Memory B cell (primary cell): ENCODE measurements around the gene REC114.
"Not testable (repeated sequence)": the region's sequence is repeated elsewhere in the genome, so short reads cannot be mapped to it uniquely, and the experiment has no call there.

Experiments
- ATAC-seq: fragments of 150-1000 bp; cut with Tn5 transposase; 2 replicates; pipeline ENCODE4 v1.10.0; 2021; ENCODE audit warnings: low read depth, mild to moderate bottlenecking, moderate library complexity
- DNase-seq, 2 donors: peaks; one replicate each; pipeline ENCODE4 v3.0.0; 2022; ENCODE audit warnings: low spot score in 2 of 2
- H3K27ac Mint-ChIP-seq: one replicate; pipeline ENCODE4 v1.8.0; 2022; ENCODE audit warnings: mild to moderate bottlenecking, moderate library complexity, mixed read lengths
- H3K27me3 Mint-ChIP-seq: one replicate; pipeline ENCODE4 v1.8.0; 2022; ENCODE audit warnings: mixed read lengths
- H3K36me3 Mint-ChIP-seq: one replicate; pipeline ENCODE4 v1.8.0; 2022; ENCODE audit warnings: mild to moderate bottlenecking, mixed read lengths
- H3K4me1 Mint-ChIP-seq: one replicate; pipeline ENCODE4 v1.8.0; 2022; ENCODE audit warnings: mixed read lengths
- H3K4me3 Mint-ChIP-seq: one replicate; pipeline ENCODE4 v1.8.0; 2022; ENCODE audit warnings: mild to moderate bottlenecking, moderate library complexity, mixed read lengths
- H3K9me3 Mint-ChIP-seq: one replicate; pipeline ENCODE4 v1.8.0; 2022; ENCODE audit warnings: mixed read lengths

REC114 gene

DNA sequence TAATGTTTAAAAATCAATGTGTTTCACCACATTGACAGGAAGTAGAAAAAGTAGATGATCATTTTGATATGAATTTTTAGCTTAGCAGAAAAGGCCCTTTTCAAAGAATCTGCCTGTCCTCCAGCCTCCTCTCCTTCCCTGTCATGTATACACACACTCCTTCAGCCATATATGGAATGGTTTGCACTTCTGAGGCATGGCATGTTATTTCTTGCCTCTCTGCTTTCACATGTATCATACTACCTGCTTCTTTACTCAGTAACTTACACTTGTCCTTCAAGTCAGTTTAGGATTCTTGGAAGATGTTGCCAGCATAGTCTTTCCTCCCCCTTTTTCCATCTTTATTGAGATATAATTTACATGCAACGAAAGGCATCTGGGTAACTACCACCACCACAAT lies 79.0 kb downstream of the REC114 start:
- Mint-ChIP-seq H3K9me3 (peaks cover 1% of the 10 kb centered on the region), H3K27ac (no peak overlapping the region), H3K36me3 (no peaks in the 10 kb centered on the region), H3K27me3 (peaks cover 2% of the 10 kb centered on the region), H3K4me1 (no peaks in the 10 kb centered on the region), H3K4me3 (no peak overlapping the region)
- DNase-seq = no peak
- no peak for ATAC-seq

DNA sequence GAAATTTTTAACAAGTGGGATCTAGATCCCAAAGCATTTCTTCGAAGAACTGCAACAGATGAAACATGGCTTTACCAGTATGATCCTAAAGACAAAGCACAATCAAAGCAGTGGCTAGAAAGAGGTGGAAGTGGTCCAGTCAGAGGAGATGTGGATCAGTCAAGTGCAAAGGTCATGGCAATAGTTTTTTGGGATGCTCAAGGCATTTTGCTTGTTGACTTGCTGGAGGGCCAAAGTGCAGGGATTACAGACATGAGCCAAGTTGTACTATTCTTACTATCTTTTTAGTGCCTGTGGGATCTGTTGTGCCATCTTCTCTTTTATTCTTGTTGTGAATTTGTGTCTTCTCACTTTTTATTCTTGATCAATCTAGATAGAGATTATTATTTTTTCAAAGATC lies 82.0 kb downstream of the REC114 start:
- Mint-ChIP-seq H3K36me3 (no peaks in the 10 kb centered on the region), H3K27me3 (peaks cover 2% of the 10 kb centered on the region), H3K27ac (no peak overlapping the region), H3K9me3 (peaks cover 1% of the 10 kb centered on the region), H3K4me3 (no peak overlapping the region), H3K4me1 (no peaks in the 10 kb centered on the region)
- no peak for ATAC-seq
- no peak for DNase-seq

DNA sequence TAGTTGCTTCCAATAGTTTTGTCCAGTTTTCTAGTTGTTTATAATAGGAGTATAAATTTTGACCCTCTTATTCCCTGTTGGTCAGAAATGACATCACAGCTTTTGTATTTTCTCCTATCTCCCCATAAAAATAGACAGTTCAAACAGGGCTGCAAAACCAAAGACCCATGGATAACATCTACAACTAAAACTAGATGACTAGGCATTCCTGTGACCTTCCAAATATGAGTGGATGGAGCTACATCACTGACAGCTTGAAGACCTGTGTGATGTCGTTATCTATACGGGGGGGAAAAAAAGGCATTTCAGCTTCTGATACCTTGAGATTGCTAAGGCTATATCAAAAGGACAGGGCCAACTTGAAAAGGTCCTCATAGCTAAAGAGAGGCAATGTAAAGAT lies 84.6 kb downstream of the REC114 start:
- H3K9me3 Mint-ChIP-seq = peaks cover 1% of the 10 kb centered on the region
- H3K27me3 Mint-ChIP-seq = no peaks in the 10 kb centered on the region
- peaks cover 7% of the 10 kb centered on the region for H3K36me3 Mint-ChIP-seq
- no peaks in the 10 kb centered on the region for H3K4me1 Mint-ChIP-seq
- DNase-seq (no peak), ATAC-seq (no peak)
- H3K27ac Mint-ChIP-seq = no peak overlapping the region
- no peak overlapping the region for H3K4me3 Mint-ChIP-seq

DNA sequence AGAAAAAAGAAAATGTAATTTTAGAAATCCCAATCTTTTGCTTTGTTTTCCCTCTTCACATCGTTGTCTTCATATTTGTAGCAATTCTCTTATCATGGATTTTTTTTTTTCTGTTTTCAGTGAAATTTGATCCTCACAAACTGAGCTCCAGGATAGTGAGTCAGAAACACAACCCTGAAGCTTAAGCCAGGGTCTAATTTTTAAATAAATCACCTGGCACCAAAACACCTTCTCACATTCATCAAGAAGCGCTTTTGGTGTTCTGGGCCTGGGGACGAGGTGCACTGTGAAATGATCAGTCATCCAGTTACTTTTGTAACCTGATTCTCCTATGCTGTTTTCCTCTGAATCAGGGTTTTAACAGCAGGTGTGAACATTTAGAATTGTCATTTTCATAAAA lies 87.7 kb downstream of the REC114 start:
- Mint-ChIP-seq H3K27me3 (no peaks in the 10 kb centered on the region), H3K4me1 (no peaks in the 10 kb centered on the region), H3K4me3 (no peak overlapping the region), H3K27ac (no peak overlapping the region), H3K9me3 (no peaks in the 10 kb centered on the region), H3K36me3 (peaks cover 7% of the 10 kb centered on the region)
- ATAC-seq (no peak), DNase-seq (no peak)

DNA sequence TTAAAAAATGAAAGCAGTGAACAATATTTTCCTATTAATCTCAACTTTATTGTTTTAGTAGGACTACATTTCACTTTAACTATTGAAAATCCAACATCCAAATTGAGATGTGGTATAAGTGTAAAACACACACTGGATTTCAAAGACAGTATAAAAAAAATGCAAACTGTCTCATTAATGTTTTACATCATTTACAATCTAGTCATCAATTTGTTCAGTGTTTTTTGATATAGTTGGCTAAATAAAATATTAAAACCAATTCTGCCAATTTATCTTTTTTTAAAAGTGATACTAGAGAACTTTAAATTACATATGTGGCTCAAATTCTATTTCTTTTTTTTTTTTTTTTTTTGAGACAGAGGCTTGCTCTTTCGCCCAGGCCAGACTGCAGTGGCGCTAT lies 95.2 kb downstream of the REC114 start:
- Mint-ChIP-seq H3K27me3 (no peaks in the 10 kb centered on the region), H3K9me3 (no peaks in the 10 kb centered on the region), H3K27ac (no peak overlapping the region), H3K36me3 (no peaks in the 10 kb centered on the region), H3K4me1 (no peaks in the 10 kb centered on the region), H3K4me3 (no peak overlapping the region)
- no peak for ATAC-seq
- no peak for DNase-seq

DNA sequence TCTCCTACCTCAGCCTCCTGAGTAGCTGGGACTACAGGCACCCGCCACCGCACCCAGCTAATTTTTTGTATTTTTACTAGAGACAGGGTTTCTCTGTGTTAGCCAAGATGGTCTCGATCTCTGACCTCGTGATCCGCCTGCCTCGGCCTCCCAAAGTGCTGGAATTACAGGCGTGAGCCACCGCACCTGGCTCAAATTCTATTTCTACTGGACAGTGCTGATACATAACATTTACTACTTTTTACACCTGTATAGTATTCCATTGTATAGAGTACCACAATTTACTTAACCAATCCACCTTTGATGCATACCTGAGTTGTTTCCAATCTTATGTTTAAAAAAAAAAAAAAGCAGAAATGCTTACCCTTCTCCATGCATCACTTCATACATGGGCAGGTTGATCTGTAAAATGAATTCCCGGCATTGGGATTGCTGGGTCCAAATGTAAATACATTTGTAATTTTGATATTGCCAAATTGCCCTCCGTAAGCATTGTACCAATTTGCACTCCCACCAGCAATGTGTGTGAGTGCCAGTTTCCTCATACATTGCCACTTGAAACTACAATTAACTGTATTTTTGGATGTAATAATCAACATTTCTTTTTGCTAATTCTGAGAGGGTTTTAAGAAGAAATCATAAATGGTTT lies 95.7 kb downstream of the REC114 start:
- Mint-ChIP-seq H3K4me3 (no peak overlapping the region), H3K27ac (no peak overlapping the region), H3K36me3 (no peaks in the 10 kb centered on the region), H3K27me3 (no peaks in the 10 kb centered on the region), H3K4me1 (no peaks in the 10 kb centered on the region), H3K9me3 (no peaks in the 10 kb centered on the region)
- DNase-seq (no peak), ATAC-seq (no peak)

DNA sequence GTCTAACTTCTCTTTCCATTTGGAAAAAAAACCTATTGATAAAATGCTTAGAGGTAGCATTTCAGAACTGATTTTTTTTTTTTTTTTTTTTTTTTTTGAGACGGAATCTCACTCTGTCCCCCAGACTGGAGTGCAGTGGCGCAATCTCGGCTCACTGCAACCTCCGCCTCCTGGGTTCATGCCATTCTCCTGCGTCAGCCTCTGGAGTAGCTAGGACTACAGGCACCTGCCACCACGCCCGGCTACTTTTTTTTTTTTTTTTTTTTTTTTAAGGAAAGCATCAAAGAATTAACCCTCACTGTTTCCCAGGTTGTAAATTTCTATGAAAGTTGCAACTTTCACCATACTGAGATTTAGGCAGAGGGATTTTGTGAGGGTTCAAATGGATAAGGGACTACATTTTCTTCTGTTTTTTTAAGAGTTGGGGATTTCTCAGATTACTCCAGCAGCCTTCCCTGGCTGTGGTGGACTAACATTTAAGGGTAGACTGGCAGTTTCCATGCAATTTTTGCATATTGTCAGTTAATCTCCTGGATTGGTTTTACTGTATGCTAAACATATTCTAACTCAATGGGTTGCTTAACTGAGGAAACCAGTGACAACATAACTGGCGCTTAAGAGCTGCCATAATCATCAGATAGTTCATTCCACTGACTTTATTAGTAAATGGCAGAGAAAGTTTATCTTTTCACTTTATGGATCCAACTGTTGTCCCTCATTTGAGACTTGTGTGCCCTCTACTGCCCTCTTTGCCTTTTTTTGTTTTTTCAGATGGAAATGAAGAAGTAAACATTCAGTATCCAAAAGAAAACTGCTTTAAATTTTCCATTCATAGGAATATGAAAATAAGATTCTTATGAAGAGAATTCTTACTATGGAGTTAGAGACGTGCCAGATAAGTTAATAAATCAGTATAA lies 96.5 kb downstream of the REC114 start:
- no peaks in the 10 kb centered on the region for H3K4me1 Mint-ChIP-seq
- no peaks in the 10 kb centered on the region for H3K27me3 Mint-ChIP-seq
- no peaks in the 10 kb centered on the region for H3K9me3 Mint-ChIP-seq

DNA sequence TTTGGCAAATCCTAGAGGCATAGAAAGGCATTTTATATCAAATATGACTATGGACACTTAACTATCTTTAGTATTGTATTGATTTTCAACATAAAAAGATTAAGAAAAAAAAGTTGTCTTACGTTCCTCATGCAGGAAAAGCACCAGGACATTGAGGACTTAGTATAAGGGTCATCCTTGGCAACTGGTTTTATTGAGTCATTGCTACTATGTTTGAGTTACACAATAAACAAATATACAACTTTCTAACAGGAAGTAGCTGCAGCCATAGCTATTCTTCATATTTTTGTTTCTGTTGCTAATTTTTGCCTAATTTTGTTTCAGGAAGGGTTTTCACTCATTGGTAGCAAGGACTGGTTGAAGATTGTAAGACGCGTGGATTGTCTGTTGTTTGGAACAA lies 97.2 kb downstream of the REC114 start:
- no peak for ATAC-seq
- H3K4me3 Mint-ChIP-seq = no peak overlapping the region
- DNase-seq = no peak

More for the DNA sequence above, 96.5 kb downstream of the REC114 start:
- H3K4me3 Mint-ChIP-seq = no peak overlapping the region
- no peaks in the 10 kb centered on the region for H3K36me3 Mint-ChIP-seq
- no peak overlapping the region for H3K27ac Mint-ChIP-seq
- no peak for DNase-seq
- no peak for ATAC-seq

DNA sequence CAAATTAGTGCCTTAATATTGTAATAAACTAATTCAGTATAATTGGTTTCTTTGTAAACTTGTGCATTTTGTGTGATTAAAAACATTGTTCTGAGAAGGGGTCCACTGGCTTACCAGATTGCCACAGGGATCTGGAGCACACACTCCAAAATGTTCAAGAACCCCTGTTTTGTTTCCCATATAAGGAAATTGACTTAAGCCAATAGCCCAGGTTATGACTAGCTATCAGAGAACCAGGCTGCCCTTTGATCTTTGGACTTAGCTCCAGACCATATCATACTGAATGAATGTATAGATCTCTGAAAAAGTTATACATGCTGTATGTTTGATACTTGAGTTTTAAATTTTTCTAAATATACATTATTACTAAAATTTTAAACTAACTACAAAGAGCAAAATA lies 98.5 kb downstream of the REC114 start:
- Mint-ChIP-seq H3K27ac (no peak overlapping the region), H3K4me1 (no peaks in the 10 kb centered on the region), H3K36me3 (peaks cover 3% of the 10 kb centered on the region), H3K4me3 (no peak overlapping the region), H3K9me3 (no peaks in the 10 kb centered on the region), H3K27me3 (no peaks in the 10 kb centered on the region)
- DNase-seq (no peak), ATAC-seq (no peak)

More for the DNA sequence above, 97.2 kb downstream of the REC114 start:
- peaks cover 2% of the 10 kb centered on the region for H3K36me3 Mint-ChIP-seq
- H3K9me3 Mint-ChIP-seq = no peaks in the 10 kb centered on the region
- no peak overlapping the region for H3K27ac Mint-ChIP-seq
- H3K27me3 Mint-ChIP-seq = no peaks in the 10 kb centered on the region
- no peaks in the 10 kb centered on the region for H3K4me1 Mint-ChIP-seq

DNA sequence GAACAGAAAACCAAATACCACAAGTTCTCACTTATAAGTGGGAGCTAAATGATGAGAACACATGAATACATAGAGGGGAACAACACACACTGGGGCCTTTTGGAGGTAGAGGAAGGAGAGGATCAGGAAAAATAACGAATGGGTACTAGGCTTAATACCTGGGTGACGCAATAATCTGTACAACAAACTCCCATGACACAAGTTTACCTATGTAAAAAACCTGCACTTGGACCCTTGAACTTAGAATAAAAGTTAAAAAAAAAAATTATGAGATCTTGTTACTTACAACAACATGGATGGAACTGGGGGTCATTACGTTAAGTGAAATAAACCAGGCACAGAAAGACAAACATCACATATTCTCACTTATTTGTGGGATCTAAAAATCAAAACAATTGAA lies 106.0 kb downstream of the REC114 start:
- not testable (repeated sequence) for ATAC-seq, DNase-seq, H3K36me3 Mint-ChIP-seq, H3K4me1 Mint-ChIP-seq, H3K4me3 Mint-ChIP-seq, H3K27ac Mint-ChIP-seq, H3K27me3 Mint-ChIP-seq, H3K9me3 Mint-ChIP-seq

DNA sequence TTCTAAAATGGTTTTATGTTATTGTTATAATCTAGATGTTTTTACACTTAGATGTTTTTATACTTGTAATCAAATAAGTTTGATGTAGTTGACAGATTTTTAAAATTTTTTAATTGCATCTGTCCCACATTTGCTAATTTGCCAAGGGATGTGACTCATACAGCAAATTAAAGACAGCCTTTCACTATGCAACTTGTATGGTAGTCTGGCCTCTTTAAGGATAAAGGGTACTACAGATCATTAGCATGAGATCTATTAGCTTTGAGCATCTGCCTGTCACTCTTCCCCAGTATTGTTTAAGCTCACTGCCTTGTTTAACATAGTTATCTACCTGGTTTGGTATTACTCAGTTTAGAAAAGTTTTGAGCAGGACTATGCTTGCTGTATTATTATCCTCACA lies 107.2 kb downstream of the REC114 start:
- Mint-ChIP-seq H3K27me3 (no peaks in the 10 kb centered on the region), H3K9me3 (no peaks in the 10 kb centered on the region), H3K4me1 (no peaks in the 10 kb centered on the region), H3K36me3 (peaks cover under 1% of the 10 kb centered on the region), H3K4me3 (no peak overlapping the region), H3K27ac (no peak overlapping the region)
- DNase-seq (no peak), ATAC-seq (no peak)

DNA sequence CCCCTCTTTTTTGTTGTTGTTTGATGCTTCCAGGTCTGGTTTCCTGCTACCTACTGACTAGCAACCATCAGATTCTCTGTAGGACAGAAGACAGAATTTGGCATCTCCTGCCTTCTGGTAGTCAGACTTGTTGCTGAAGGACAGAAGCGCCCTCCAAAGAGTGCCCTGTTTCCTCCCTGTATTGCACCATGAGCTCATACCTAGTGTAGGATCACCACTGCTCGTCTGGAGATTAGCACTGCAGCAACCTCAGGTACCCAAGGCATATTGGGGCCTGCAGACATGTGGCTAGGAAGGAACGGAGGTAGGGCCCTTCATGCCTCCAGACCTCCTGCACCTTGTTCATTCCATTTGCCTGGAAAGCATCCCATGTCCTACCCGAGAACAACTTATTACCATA lies 112.1 kb downstream of the REC114 start:
- H3K9me3 Mint-ChIP-seq = no peaks in the 10 kb centered on the region
- H3K4me3 Mint-ChIP-seq = no peak overlapping the region

DNA sequence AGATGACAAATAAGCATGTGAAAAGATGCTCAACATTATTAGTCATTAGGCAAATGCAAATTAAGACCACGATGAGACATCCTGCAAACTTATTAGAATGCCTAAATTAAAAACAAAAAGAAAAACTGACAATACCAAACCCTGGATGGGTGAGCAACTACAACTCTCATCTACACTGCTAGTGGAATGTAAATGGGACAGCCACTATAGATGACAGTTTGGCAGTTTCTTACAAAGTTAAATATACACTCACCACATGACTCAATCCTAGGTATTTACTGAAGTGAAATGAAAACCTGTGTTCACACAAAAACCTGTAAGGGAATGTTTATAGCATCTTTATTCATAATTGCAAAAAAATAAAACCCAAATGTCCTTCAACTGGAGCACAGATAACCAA lies 115.6 kb downstream of the REC114 start:
- H3K36me3 Mint-ChIP-seq = peaks cover 25% of the 10 kb centered on the region
- no peaks in the 10 kb centered on the region for H3K27me3 Mint-ChIP-seq
- no peaks in the 10 kb centered on the region for H3K9me3 Mint-ChIP-seq
- no peaks in the 10 kb centered on the region for H3K4me1 Mint-ChIP-seq
- no peak overlapping the region for H3K4me3 Mint-ChIP-seq
- H3K27ac Mint-ChIP-seq = no peak overlapping the region
- ATAC-seq (no peak), DNase-seq (no peak)

More for the DNA sequence above, 112.1 kb downstream of the REC114 start:
- Mint-ChIP-seq H3K27ac (peak overlapping the region; percentile 67), H3K27me3 (no peaks in the 10 kb centered on the region), H3K36me3 (peaks cover 13% of the 10 kb centered on the region), H3K4me1 (no peaks in the 10 kb centered on the region)
- DNase-seq = no peak
- ATAC-seq = no peak

DNA sequence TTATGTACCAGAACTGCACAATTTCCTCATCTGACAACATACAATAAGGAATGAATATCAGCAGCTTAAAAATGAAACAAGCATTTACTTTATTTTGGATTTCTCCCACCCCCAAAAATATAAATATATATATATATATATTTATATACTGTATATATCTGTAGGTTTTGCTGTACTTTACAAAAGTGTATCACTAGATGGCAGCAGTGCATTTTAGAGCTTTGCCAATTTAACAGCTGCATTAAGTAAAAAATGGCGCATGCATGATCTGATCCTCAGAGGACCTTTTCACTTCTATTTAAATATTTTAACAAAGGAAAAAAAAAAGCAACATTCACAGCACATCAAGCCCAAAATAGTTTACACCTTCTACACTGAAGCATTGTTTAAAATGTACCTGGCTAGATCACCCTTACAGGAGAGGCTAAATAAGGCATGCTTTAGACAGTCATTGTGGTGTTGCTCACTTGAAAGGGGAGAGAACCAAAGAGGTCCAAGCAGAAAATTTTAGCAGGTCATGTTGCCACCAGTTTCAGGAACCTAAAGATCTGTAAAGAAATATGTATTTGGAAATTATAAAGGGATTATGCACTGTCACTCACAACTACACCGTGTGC lies 117.6 kb downstream of the REC114 start:
- DNase-seq (peak in 1 of 2 donors; percentile 7), ATAC-seq (peak; percentile 48)
- Mint-ChIP-seq H3K27me3 (no peaks in the 10 kb centered on the region), H3K4me1 (no peaks in the 10 kb centered on the region), H3K27ac (no peak overlapping the region), H3K4me3 (no peak overlapping the region), H3K36me3 (peaks cover 33% of the 10 kb centered on the region), H3K9me3 (no peaks in the 10 kb centered on the region)
